ENCODE data around the gene FAM53B.

- TF ChIP-seq CTCF (tag by site-specific recombination; IDR thresholded peaks at IDR 0.05) (no peak), ZNF140 (tag by site-specific recombination; IDR thresholded peaks at IDR 0.05) (no peak), ZNF202 (tag by site-specific recombination; IDR thresholded peaks at IDR 0.05; ENCODE audit: borderline replicate concordance) (no peak), KLF1 (tag by site-specific recombination; IDR thresholded peaks at IDR 0.05) (no peak), ZNF239 (tag by site-specific recombination; IDR thresholded peaks at IDR 0.05) (no peak), PRDM10 (tag by site-specific recombination; IDR thresholded peaks at IDR 0.05) (no peak), HOXC10 (CRISPR knock-in tag; IDR thresholded peaks at IDR 0.05) (no peak), MYNN (tag by site-specific recombination; IDR thresholded peaks at IDR 0.05; ENCODE audit: borderline replicate concordance) (no peak), TCF7L2 (IDR thresholded peaks at IDR 0.05; ENCODE audit: borderline replicate concordance, low read depth, low read length) (no peak), ZNF785 (tag by site-specific recombination; IDR thresholded peaks at IDR 0.05) (no peak), ZSCAN18 (tag by site-specific recombination; IDR thresholded peaks at IDR 0.05) (no peak)
These were observed 18.4 kb downstream of the FAM53B start for GRCh38 chr10:124725791-124726190.
